Measurements from ENCODE around the gene ZNF407. TPM values are rescaled to one million over a fixed set of nuclear protein-coding genes. Genes with fewer than 3 reads are reported as not detected.
A peak's percentile ranks its signal among the peaks of the same experiment; 100 is the strongest.

ZNF407 gene
- total and polyA plus RNA-seq, 2 donors from 2014 or later, result 2.5 to 17.8 TPM

DNA sequence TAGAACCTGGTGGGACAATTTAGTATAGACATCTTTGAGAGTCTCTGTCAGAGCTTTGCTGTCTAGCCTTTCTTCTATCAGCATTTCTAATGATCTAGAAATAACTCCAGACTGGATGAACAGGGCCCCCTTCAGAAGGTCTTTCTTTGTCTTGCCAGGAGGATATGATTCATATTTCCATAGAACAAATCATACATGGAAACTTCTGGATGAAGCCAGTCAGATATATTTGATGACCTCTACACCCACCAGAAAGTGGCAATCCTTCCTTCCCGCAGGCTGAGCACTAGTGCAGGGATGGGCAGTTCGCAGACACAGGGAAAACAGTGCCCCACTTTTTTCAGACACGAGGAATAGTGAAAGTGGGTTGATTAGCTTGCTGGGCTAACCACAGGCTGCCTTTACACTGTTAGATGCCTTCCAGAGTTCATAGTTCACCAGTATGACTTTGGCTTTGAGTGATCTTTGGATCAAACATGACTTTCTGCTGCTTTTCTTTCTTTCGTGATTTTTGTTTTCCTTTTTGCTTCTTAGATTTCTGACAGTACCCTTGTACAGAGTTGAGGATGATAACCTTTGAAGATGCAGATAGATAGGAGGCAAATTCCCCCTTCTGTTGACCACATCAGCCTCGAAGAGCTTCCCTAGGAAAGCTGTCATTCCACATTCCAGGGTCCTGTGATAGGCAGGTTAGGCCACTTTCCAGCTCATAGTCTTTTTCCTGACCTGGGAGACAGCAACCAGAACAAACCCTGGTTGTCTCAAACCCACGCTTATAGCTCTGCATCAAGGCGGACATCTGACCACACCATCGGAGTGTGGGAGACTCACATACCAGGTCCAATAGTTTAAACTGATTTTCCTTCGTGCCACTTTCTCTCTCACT lies 237.0 kb downstream of the ZNF407 start:
- intact Hi-C loops (cut with DNase I), result no loop called here
- DNase-seq, result no peak
- TF ChIP-seq, protein P1, sequence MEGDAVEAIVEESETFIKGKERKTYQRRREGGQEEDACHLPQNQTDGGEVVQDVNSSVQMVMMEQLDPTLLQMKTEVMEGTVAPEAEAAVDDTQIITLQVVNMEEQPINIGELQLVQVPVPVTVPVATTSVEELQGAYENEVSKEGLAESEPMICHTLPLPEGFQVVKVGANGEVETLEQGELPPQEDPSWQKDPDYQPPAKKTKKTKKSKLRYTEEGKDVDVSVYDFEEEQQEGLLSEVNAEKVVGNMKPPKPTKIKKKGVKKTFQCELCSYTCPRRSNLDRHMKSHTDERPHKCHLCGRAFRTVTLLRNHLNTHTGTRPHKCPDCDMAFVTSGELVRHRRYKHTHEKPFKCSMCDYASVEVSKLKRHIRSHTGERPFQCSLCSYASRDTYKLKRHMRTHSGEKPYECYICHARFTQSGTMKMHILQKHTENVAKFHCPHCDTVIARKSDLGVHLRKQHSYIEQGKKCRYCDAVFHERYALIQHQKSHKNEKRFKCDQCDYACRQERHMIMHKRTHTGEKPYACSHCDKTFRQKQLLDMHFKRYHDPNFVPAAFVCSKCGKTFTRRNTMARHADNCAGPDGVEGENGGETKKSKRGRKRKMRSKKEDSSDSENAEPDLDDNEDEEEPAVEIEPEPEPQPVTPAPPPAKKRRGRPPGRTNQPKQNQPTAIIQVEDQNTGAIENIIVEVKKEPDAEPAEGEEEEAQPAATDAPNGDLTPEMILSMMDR (IDR thresholded peaks at IDR 0.05; ENCODE audit: borderline replicate concordance, extremely low read depth, insufficient read depth), result no peak
- H3K9ac ChIP-seq (ENCODE audit: low read length in 3 of 3), result no peak overlapping the region
- no peaks in the 10 kb centered on the region for H3K36me3 ChIP-seq (ENCODE audit: control insufficient read depth in 2 of 3, insufficient read depth in 3 of 3, low read length in 3 of 3)
- H3K4me3 ChIP-seq (ENCODE audit: low read length in 3 of 3), result no peak overlapping the region
- H3K27me3 ChIP-seq (ENCODE audit: control insufficient read depth, insufficient read depth, low read length), result no peaks in the 10 kb centered on the region
- peaks cover 0 to 3% (median 0%) of the 10 kb centered on the region in 3 donors for H3K4me1 ChIP-seq (ENCODE audit: control insufficient read depth in 2 of 3, insufficient read depth in 2 of 3, low read depth in 1 of 3, low read length in 3 of 3)
- no peaks in the 10 kb centered on the region for H3K9me3 ChIP-seq (ENCODE audit: control insufficient read depth in 2 of 3, insufficient read depth in 1 of 3, low read length in 3 of 3)
- H3K27ac ChIP-seq (ENCODE audit: low read depth in 2 of 2, low read length in 2 of 2), result no peak overlapping the region
- no peak for FAIRE-seq

DNA sequence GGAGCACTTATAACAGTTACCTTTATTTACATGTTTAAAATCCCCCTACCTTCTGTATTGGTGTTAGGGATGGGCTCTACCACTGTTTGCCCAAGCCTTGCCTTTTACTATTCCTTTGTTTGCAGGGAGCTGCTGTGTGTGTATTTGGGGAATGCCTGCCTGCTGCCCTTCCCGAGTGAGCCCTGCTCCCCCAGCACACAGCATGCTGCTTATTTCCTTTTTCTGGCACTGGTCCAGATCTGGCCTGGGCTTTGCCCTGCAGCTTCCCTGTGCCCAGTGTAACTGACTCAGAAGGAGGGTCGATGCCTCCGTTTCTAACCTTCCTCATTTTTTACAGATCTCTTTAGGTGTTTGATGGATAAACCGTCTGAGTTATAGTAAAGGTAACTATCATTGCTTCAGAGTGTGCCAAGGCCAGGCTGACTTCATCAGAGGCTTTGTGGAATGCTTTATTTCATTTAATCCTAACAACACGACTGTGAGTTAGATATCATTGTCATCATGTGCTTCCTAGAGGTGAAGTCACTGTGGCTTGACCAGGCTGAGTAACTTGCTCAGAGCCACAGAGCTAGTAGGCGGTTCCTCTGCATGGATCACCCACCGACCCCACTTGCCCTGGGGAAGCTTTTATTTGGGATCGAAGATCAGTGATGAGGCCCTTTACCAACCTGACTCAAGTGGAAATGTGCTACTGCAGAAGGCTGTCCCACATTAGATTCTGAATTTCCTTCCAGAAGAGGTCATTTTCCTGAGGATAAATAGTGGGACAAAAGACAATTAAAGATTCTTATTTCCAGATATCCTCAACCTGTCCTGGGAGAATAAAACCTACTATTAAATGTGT lies 238.8 kb downstream of the ZNF407 start:
- Histone ChIP-seq H3K27me3 (ENCODE audit: control insufficient read depth, insufficient read depth, low read length) (no peaks in the 10 kb centered on the region), H3K4me3 (ENCODE audit: low read length in 3 of 3) (no peak overlapping the region), H3K36me3 (ENCODE audit: control insufficient read depth in 2 of 3, insufficient read depth in 3 of 3, low read length in 3 of 3) (no peaks in the 10 kb centered on the region), H3K9me3 (ENCODE audit: control insufficient read depth in 2 of 3, insufficient read depth in 1 of 3, low read length in 3 of 3) (no peaks in the 10 kb centered on the region), H3K4me1 (ENCODE audit: control insufficient read depth in 2 of 3, insufficient read depth in 2 of 3, low read depth in 1 of 3, low read length in 3 of 3) (peaks cover 0 to 3% (median 0%) of the 10 kb centered on the region in 3 donors), H3K9ac (ENCODE audit: low read length in 3 of 3) (no peak overlapping the region), H3K27ac (ENCODE audit: low read depth in 2 of 2, low read length in 2 of 2) (no peak overlapping the region)
- DNase-seq (peak in 1 of 5 donors; percentile 26), FAIRE-seq (no peak)
- intact Hi-C loops (cut with DNase I), result no loop called here
- TF ChIP-seq, protein P1 (IDR thresholded peaks at IDR 0.05; ENCODE audit: borderline replicate concordance, extremely low read depth, insufficient read depth), result no peak

DNA sequence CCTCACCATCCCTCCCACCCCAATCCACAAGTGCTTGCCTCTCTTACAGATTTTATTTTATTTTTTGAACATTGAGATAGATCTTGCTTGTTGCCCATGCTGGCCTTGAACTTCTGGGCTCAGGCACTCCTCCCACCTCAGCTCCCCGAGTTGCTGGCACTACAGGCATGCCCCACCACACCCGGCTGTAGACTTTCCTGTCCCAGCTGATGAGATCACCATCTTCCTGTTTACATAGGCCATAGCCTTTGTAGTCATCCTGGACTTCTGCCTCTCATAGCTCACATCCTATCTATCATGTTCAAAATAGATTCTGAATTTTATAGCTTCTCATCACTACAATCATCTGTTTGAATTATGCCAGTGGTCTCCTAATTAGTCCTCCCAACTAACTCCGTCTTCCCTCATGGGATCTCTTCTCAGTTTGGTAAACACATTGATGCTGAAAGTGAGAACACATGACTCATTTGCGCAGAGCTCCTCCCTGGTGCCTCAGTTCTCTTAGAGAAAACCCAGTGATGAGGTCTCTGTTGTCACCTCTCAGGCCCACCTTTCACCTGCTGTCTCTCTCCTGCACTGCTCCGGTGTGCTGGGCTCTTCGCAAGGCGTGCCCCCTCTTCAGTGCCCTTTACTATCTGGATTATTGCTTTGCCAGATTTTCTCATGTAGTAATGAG lies 243.0 kb downstream of the ZNF407 start:
- intact Hi-C loops (cut with DNase I), result no loop called here
- Histone ChIP-seq H3K9me3 (ENCODE audit: control insufficient read depth in 2 of 3, insufficient read depth in 1 of 3, low read length in 3 of 3) (no peaks in the 10 kb centered on the region), H3K4me3 (ENCODE audit: low read length in 3 of 3) (no peak overlapping the region), H3K27ac (ENCODE audit: low read depth in 2 of 2, low read length in 2 of 2) (no peak overlapping the region), H3K4me1 (ENCODE audit: control insufficient read depth in 2 of 3, insufficient read depth in 2 of 3, low read depth in 1 of 3, low read length in 3 of 3) (no peaks in the 10 kb centered on the region), H3K36me3 (ENCODE audit: control insufficient read depth in 2 of 3, insufficient read depth in 3 of 3, low read length in 3 of 3) (no peaks in the 10 kb centered on the region), H3K9ac (ENCODE audit: low read length in 3 of 3) (no peak overlapping the region), H3K27me3 (ENCODE audit: control insufficient read depth, insufficient read depth, low read length) (no peaks in the 10 kb centered on the region)
- DNase-seq (no peak), FAIRE-seq (no peak)
- TF ChIP-seq, protein P1 (IDR thresholded peaks at IDR 0.05; ENCODE audit: borderline replicate concordance, extremely low read depth, insufficient read depth), result no peak
